Measurements from ENCODE around the gene EGFR.
A peak's percentile ranks its signal among the peaks of the same experiment; 100 is the strongest.

Gene EGFR

DNA sequence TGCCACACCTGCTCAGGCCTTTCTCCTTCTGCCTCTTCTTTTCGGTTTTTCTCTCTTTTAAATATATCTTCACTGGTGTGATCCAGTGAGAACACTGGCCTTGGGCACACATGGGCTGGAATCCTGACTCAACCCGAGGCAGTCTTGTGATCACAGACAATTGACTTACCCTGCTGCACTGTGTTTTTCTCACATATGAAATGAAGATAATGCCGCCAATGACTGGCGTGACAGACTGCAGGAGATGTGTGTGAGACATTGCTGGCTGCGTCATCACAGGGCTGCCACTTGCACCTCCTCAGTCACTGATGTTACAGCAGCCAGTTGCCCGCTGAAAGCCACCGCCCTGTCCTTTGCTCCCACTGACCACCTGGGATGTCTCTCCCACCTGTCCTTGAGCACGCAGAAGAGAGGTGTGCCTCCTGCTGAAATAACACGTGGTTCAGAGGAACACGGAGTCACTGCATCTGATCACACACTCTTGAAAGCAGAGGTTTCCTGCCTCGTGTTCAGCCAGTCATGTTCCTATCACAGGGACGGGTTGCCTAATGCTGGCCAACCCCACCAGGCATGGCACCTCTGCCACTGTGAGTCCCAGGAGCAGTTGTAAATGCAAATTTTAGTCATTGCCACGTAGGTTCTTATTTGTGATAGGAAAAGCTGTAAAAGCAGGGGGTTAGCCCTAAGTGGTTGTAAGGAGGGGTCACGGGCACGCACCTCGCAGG lies 221.8 kb downstream of the EGFR start:
- DNase-seq (ENCODE audit: low read depth in 2 of 2, low spot score in 1 of 2), result no peak

DNA sequence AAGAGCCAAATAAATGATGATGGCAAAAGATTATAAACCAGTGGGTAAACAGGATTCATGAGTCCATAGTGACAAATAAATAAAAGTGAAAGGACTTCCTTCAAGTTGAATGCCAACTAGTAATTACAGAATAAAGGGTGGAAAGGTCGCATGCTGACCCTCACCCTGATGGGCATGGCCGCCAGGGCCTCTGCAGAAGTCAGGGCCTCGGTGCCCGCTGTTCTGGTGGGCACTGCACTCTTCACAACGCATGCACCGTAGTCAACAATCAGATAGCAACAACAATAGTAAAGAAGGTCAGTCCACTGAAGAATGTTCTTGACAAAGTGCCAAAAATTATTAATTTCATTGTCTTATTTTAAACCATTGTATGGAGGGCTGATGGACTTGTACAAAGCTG lies 223.1 kb downstream of the EGFR start:
- DNase-seq (ENCODE audit: low read depth in 2 of 2, low spot score in 1 of 2), result no peak

DNA sequence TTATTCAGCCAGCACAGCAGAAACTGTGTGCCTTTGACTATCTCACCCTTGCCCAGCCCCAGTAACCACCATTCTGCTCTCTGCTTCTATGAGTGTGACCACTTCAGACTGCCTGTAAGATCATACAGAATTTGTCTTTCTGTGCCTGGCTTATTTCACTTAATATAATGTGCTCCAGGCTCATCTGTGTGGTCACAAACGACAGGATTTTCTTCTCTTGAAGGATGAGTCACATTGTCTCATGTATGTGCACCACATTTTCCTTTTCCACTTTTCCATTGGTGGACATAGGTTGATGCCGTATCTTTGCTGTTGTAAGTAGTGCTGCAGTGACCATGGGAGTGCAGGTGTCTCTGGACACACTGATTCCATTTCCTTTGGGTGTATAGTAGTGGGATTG lies 223.8 kb downstream of the EGFR start:
- DNase-seq (ENCODE audit: low read depth in 2 of 2, low spot score in 1 of 2), result no peak

- DNase-seq (ENCODE audit: low read depth in 2 of 2, low spot score in 1 of 2), result no peak
Measured at GRCh38 chr7:55244006-55244745, 225.4 kb downstream of the EGFR start.

DNA sequence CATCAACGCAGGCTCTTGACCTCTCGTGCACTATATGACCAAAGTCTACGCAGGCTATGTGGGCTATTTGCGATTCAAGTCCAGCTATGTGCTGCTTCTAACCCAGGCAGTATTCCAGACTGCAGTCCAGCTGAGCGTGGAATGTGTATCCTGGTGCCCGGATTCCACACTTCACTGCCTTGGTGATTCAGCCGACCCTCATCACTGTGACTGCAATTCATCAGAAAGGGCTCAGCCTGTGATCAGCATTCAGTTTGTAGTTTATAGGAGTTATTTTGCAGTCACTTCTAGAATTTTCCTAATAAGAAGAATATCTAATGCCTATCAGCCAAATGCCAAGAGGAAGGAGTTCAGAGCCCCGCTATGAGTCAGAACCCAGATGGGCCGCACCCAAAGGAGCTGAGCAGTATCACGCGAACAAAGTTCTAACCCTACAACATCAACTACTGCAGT lies 226.5 kb downstream of the EGFR start:
- DNase-seq (ENCODE audit: low read depth in 2 of 2, low spot score in 1 of 2), result no peak

GRCh38 chr7:55246171-55246570 lies 227.4 kb downstream of the EGFR start:
- no peak for DNase-seq (ENCODE audit: low read depth in 2 of 2, low spot score in 1 of 2)

DNA sequence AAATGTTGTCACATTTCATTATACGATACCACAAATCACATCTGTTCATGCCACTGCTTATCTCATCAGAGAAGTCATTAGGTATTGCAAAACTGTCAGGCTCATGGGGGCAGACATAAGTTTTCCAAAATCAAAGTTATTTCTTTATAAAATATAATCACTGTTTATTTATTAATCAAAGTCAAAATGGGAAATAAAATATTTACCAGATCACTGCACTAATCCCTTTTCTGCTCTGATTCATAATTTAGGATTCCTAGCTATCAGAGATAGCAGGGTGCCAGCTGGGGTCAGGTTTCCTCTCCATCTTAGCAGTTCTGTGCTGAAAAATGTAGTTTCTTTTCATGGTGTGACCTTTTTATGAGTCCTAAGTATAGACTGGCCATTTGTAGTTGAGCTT lies 228.6 kb downstream of the EGFR start:
- DNase-seq (ENCODE audit: low read depth in 2 of 2, low spot score in 1 of 2), result no peak

DNA sequence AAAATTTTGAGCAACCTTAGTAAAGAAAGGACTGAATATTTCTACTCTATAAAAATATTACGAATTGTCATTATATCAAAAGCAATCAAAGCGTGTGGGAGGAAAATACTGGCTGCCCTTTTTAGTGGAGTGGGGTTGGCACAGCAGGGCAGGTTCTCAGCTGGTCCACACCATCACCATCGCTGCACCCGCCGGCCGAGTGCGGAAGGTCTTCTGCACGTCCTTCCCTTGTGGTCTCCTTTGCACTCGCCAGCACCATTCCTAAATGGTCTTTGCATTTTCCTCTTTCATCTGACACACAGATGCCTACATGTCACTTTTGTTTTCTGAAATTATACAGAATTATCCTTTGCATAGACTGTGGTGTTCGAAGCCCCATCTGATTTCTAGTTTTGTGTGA lies 229.7 kb downstream of the EGFR start:
- no peak for DNase-seq (ENCODE audit: low read depth in 2 of 2, low spot score in 1 of 2)

DNA sequence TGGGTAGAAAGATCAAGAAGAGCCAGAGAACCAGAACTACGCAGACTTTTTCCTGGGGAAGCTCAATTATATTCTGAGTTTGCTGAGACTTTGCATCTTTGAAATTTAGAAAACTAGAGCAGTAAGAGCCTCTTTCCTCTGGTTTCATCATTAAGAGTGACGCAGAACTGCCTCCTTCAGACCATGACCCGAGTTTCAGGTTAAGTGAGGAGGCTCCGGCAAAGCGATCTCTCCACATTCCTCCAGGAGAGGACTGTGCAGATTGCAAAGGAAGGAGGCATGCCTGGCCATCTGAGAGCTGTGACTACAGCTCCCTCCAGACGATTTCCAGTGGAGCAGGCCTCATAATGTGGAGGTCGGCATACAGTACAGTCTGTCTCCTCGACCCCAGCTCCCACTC lies 230.5 kb downstream of the EGFR start:
- DNase-seq (ENCODE audit: low read depth in 2 of 2, low spot score in 1 of 2), result no peak

- DNase-seq (ENCODE audit: low read depth in 2 of 2, low spot score in 1 of 2), result no peak
Measured at GRCh38 chr7:55250313-55250712, 231.5 kb downstream of the EGFR start.

DNA sequence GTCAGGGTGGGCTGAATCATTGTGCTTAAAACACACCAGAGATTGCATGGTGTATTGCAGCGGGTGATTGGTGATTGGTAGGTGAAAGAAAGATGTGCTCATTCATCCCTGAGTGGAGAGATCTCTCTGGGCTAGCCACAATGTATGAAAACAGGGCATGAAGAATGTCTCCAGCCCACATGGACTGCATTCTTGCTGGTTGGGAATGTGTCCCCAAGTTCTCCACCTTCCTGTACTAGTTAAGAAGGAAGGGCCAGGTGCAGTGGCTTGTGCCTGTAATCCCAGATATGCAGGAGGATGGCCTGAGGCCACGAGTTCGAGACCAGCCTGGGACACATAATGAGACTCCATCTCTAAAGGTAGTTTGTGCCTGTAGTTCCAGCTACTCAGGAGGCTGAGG lies 232.5 kb downstream of the EGFR start:
- no peak for DNase-seq (ENCODE audit: low read depth in 2 of 2, low spot score in 1 of 2)

- DNase-seq (ENCODE audit: low read depth in 2 of 2, low spot score in 1 of 2), result no peak
Measured at GRCh38 chr7:55251911-55252310, 233.1 kb downstream of the EGFR start.

GRCh38 chr7:55252386-55252785 lies 233.6 kb downstream of the EGFR start:
- no peak for DNase-seq (ENCODE audit: low read depth in 2 of 2, low spot score in 1 of 2)

- no peak for DNase-seq (ENCODE audit: low read depth in 2 of 2, low spot score in 1 of 2)
Measured at GRCh38 chr7:55253188-55253587, 234.4 kb downstream of the EGFR start.

DNA sequence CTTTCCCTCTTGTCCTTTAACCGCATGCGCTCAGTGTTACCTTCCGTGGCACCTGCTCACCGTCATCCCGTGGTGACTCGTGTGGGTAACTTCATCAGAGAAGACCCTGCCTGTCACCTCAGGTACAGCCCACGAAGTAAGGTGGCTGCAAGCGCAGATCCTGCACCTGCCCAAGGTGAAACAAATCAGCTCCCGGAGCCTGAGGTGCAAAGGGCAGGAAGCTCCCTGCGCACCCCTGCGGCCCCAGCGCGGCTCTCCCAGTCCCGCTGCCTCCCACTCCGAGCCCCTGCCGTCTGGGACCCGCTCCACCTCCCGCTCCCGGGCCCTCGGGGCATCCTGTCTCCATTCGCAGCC lies 235.4 kb downstream of the EGFR start:
- DNase-seq (ENCODE audit: low read depth in 2 of 2, low spot score in 1 of 2), result no peak

- DNase-seq (ENCODE audit: low read depth in 2 of 2, low spot score in 1 of 2), result peak; percentile 23 to 28
Measured at GRCh38 chr7:55254596-55255495, 236.0 kb downstream of the EGFR start.

DNA sequence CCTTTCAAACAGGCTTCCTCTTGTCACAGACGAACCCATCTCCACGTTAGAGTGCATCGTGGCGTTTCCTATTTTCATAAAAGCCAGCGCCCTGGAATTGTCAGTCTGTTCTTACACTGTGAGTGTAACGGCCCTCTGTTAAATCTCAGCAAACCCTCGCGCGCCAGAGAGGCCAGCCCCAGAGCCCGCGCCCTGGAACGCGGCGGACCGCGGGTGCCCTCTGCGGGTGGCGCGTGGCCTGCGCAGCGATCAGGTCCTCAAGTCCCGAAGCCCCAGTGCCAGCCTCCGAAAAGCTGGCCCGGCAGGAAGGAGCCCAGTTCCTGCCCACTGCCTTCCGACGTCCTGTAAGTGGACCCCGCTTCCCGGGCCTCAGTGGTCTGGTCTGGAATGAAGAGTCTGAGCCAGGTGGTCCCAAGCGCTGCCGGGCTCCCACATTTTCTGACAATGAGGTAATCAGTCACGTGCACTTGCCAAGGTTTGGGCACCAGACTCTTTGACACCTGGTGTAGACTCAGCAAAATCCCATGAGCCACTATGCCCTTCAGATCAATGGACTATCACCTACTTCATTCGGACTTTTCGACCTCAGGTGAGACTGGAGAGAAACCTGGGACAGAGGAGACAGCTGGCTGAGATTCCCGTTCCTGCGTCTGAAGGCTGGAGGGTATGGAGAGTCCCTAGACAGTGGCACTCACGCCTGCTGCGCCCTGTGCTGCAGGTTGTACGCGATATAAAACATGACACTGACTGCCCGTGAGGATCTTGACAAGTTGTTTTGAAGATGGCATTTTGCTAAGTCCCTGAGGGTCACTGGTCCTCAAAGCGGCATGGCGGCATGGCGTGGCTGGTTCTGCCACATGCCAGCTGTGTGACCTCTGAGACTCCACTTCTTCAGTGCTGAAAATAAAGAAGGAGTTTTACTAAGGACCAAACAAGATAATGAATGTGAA lies 237.0 kb downstream of the EGFR start:
- DNase-seq (ENCODE audit: low read depth in 2 of 2, low spot score in 1 of 2), result peak; percentile 29 to 44

GRCh38 chr7:55258631-55259030 lies 239.8 kb downstream of the EGFR start:
- no peak for DNase-seq (ENCODE audit: low read depth in 2 of 2, low spot score in 1 of 2)

GRCh38 chr7:55260171-55260570 lies 241.4 kb downstream of the EGFR start:
- no peak for DNase-seq (ENCODE audit: low read depth in 2 of 2, low spot score in 1 of 2)

GRCh38 chr7:55260676-55261385 lies 242.0 kb downstream of the EGFR start:
- DNase-seq (ENCODE audit: low read depth in 2 of 2, low spot score in 1 of 2), result no peak
